ENCODE measurements around the gene TTYH3. TPM values are rescaled to one million over a fixed set of nuclear protein-coding genes. Genes with fewer than 3 reads are reported as not detected.

TTYH3 gene
- total and polyA plus RNA-seq, 2 of the 13 experiments (the other 11 are each of a cell fraction or from before 2014, with no cell fraction given) = 26.3 to 50.0 TPM

GRCh38 chr7:2649139-2649838 is 17.5 kb downstream of the TTYH3 start:
- Histone ChIP-seq H3K4me2 (ENCODE audit: low read depth, low read length) (no peak overlapping the region), H3K4me3 (replicated peaks in 1 of 3; ENCODE audit: insufficient read depth in 1 of 3, low read depth in 2 of 3, low read length in 3 of 3) (no peak overlapping the region), H3K9ac (ENCODE audit: insufficient read depth, low read depth, low read length) (no peak overlapping the region), H3K36me3 (replicated peaks in 1 of 2; ENCODE audit: control insufficient read depth in 1 of 2, insufficient read depth in 2 of 2, low read length in 2 of 2) (peaks cover 21 to 26% of the 10 kb centered on the region in 2 experiments; a peak in 4 of 5 replicates), H3K79me2 (ENCODE audit: insufficient read depth, low read length) (peaks cover 2% of the 10 kb centered on the region), H3K9me3 (ENCODE audit: low read length) (no peaks in the 10 kb centered on the region), H2AFZ (ENCODE audit: low read length) (no peak overlapping the region), H4K20me1 (ENCODE audit: insufficient read depth, low read length) (peaks cover 23% of the 10 kb centered on the region; the same call in 1 of the 2 replicates), H3K4me1 (ENCODE audit: insufficient read depth, low read length) (peaks cover 2% of the 10 kb centered on the region; the same call in 1 of the 2 replicates), H3K27ac (ENCODE audit: extremely low read length, insufficient read depth, low read length) (no peak overlapping the region), H3K27me3 (ENCODE audit: control insufficient read depth in 1 of 2, insufficient read depth in 2 of 2, low read length in 2 of 2) (no peaks in the 10 kb centered on the region)
- POLR2A ChIA-PET = interaction anchor here (0.6 kb wide), 1 partner anchor 26 kb away, joined by 3 read pairs; no protein-coding TSS in a partner anchor
- FAIRE-seq (no peak), ATAC-seq (no peak), DNase-seq (ENCODE audit: low spot score) (no peak)
- CTCF ChIA-PET (ENCODE audit: low intra/inter-chr PET ratio, low total read pairs) = no interaction called here
- intact Hi-C loops (cut with micrococcal nuclease; ENCODE audit: unreplicated experiment) = no loop called here
- no TSS peak for BruUV-seq (replicated peaks)
- in situ Hi-C loops (cut with HindIII; ENCODE audit: extremely low pct_ligation_motif_present, low pct_unique_long_range_greater_than_20kb) = loop anchor here (10.0 kb wide), 1 partner anchor 84 kb away; no protein-coding TSS in a partner anchor
- TF ChIP-seq MTF2 (CRISPR knock-in tag; IDR thresholded peaks at IDR 0.05; ENCODE audit: borderline replicate concordance) = no peak
- no peak for TF ChIP-seq ZNF230 (CRISPR knock-in tag; IDR thresholded peaks at IDR 0.05)
- peak; percentile 71 for TF ChIP-seq AGO2 (optimal IDR thresholded peaks at IDR 0.05; ENCODE audit: low read depth, low read length)
- TF ChIP-seq FOXC1 (CRISPR knock-in tag; IDR thresholded peaks at IDR 0.05; ENCODE audit: borderline replicate concordance) = no peak
- no peak for TF ChIP-seq ZNF510 (CRISPR knock-in tag; IDR thresholded peaks at IDR 0.05; ENCODE audit: low read depth)
- no peak for TF ChIP-seq ZNF773 (CRISPR knock-in tag; IDR thresholded peaks at IDR 0.05; ENCODE audit: borderline replicate concordance)
- no peak for TF ChIP-seq ZSCAN25 (CRISPR knock-in tag; IDR thresholded peaks at IDR 0.05)
- no peak for TF ChIP-seq CEBPZ (IDR thresholded peaks at IDR 0.05; ENCODE audit: low read length)
- no peak for TF ChIP-seq MLLT10 (CRISPR knock-in tag; IDR thresholded peaks at IDR 0.05)
- TF ChIP-seq, protein P1, sequence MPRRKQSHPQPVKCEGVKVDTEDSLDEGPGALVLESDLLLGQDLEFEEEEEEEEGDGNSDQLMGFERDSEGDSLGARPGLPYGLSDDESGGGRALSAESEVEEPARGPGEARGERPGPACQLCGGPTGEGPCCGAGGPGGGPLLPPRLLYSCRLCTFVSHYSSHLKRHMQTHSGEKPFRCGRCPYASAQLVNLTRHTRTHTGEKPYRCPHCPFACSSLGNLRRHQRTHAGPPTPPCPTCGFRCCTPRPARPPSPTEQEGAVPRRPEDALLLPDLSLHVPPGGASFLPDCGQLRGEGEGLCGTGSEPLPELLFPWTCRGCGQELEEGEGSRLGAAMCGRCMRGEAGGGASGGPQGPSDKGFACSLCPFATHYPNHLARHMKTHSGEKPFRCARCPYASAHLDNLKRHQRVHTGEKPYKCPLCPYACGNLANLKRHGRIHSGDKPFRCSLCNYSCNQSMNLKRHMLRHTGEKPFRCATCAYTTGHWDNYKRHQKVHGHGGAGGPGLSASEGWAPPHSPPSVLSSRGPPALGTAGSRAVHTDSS (CRISPR knock-in tag; conservative IDR thresholded peaks at IDR 0.05) = no peak
- TF ChIP-seq JDP2 (CRISPR knock-in tag; IDR thresholded peaks at IDR 0.05; ENCODE audit: borderline replicate concordance) = no peak
- peak; percentile 49; the same call in 1 of the 2 replicates for TF ChIP-seq RBFOX2 (IDR thresholded peaks at IDR 0.05; ENCODE audit: low read depth, low read length)
- TF ChIP-seq ERF (CRISPR knock-in tag; IDR thresholded peaks at IDR 0.05) = no peak
- no peak for TF ChIP-seq MYPOP (CRISPR knock-in tag; IDR thresholded peaks at IDR 0.05)
- no peak for TF ChIP-seq GTF2F1 (IDR thresholded peaks at IDR 0.05; ENCODE audit: low read length)
- no peak for TF ChIP-seq NFKB2 (CRISPR knock-in tag; IDR thresholded peaks at IDR 0.05; ENCODE audit: borderline replicate concordance)
- TF ChIP-seq RBM22 (optimal IDR thresholded peaks at IDR 0.05; ENCODE audit: low read length) = peak; percentile 37
- no peak for TF ChIP-seq ZNF841 (CRISPR knock-in tag; IDR thresholded peaks at IDR 0.05; ENCODE audit: borderline replicate concordance)
- WGBS (ENCODE audit: low lambda C conversion rate) = 86% methylated on average over 7 of the region's 18 CpGs

Measured in HepG2 (cell line).